H1 (cell line): ENCODE data around the gene PI4KA. TPM values are rescaled to one million over a fixed set of nuclear protein-coding genes. Genes with fewer than 3 reads are reported as not detected.

Experiments
- polyA plus RNA-seq, 7 experiments: library from polyadenylated mRNA; depleted of rRNA in 3 of 7; stranded (reverse) in 5 of 7; unstranded in 2 of 7; fragments of >200 nt in 5 of 7; fragments of 200-250 nt in 2 of 7; gene quantifications; 1 replicate in 5 of 7; 2 replicates in 1 of 7; 4 replicates in 1 of 7; pipeline versions ENCODE4 v1.2.1 to v1.2.3, GENCODE V29; 2011 to 2013; ENCODE audit warnings: missing spikeins in 2 of 7, mixed read lengths in 2 of 7
- total RNA-seq: library from RNA; stranded (reverse); fragmentation: NEBNext Ultra II Directional; extraction: Animal tissue kit (Norgen Biotek cat#: 25700); gene quantifications from 2 replicates; pipeline ENCODE4 v1.2.1, GENCODE V29; 2021
- TF ChIP-seq, protein P1 (sequence below): fragments of 300-600 bp; sonication (generic); IDR thresholded peaks from 2 replicates; pipeline ENCODE4 v1.7.1; 2012; ENCODE audit warnings: low read length, moderate library complexity, mild to moderate bottlenecking, inconsistent platforms; ENCODE audit not compliant: insufficient replicate concordance

Gene PI4KA
- total and polyA plus RNA-seq, 2 of the 8 experiments (the other 6 are each of a cell fraction or from before 2014, with no cell fraction given): 22.5 to 37.7 TPM

DNA sequence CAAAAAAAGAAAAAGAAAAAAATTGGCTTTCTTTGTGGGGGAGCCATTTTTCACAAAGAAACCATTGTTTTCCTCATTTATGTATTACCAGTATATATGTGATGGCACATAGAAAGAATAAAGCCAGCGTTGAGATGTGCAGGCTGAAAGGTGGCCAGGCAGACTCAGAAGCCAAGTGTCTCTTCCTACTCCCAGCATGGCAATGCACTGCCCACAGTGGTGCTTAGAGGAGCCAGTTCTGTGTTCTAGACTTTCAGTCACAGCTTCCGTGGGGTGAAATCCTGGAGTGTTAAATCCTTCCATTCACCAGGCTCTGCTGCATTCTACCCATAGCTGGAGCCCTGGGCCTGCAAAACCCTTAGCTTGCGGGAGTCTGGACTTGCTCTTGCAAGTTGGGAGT is 19.1 kb upstream of the PI4KA start (continued):
- TF ChIP-seq, protein P1, sequence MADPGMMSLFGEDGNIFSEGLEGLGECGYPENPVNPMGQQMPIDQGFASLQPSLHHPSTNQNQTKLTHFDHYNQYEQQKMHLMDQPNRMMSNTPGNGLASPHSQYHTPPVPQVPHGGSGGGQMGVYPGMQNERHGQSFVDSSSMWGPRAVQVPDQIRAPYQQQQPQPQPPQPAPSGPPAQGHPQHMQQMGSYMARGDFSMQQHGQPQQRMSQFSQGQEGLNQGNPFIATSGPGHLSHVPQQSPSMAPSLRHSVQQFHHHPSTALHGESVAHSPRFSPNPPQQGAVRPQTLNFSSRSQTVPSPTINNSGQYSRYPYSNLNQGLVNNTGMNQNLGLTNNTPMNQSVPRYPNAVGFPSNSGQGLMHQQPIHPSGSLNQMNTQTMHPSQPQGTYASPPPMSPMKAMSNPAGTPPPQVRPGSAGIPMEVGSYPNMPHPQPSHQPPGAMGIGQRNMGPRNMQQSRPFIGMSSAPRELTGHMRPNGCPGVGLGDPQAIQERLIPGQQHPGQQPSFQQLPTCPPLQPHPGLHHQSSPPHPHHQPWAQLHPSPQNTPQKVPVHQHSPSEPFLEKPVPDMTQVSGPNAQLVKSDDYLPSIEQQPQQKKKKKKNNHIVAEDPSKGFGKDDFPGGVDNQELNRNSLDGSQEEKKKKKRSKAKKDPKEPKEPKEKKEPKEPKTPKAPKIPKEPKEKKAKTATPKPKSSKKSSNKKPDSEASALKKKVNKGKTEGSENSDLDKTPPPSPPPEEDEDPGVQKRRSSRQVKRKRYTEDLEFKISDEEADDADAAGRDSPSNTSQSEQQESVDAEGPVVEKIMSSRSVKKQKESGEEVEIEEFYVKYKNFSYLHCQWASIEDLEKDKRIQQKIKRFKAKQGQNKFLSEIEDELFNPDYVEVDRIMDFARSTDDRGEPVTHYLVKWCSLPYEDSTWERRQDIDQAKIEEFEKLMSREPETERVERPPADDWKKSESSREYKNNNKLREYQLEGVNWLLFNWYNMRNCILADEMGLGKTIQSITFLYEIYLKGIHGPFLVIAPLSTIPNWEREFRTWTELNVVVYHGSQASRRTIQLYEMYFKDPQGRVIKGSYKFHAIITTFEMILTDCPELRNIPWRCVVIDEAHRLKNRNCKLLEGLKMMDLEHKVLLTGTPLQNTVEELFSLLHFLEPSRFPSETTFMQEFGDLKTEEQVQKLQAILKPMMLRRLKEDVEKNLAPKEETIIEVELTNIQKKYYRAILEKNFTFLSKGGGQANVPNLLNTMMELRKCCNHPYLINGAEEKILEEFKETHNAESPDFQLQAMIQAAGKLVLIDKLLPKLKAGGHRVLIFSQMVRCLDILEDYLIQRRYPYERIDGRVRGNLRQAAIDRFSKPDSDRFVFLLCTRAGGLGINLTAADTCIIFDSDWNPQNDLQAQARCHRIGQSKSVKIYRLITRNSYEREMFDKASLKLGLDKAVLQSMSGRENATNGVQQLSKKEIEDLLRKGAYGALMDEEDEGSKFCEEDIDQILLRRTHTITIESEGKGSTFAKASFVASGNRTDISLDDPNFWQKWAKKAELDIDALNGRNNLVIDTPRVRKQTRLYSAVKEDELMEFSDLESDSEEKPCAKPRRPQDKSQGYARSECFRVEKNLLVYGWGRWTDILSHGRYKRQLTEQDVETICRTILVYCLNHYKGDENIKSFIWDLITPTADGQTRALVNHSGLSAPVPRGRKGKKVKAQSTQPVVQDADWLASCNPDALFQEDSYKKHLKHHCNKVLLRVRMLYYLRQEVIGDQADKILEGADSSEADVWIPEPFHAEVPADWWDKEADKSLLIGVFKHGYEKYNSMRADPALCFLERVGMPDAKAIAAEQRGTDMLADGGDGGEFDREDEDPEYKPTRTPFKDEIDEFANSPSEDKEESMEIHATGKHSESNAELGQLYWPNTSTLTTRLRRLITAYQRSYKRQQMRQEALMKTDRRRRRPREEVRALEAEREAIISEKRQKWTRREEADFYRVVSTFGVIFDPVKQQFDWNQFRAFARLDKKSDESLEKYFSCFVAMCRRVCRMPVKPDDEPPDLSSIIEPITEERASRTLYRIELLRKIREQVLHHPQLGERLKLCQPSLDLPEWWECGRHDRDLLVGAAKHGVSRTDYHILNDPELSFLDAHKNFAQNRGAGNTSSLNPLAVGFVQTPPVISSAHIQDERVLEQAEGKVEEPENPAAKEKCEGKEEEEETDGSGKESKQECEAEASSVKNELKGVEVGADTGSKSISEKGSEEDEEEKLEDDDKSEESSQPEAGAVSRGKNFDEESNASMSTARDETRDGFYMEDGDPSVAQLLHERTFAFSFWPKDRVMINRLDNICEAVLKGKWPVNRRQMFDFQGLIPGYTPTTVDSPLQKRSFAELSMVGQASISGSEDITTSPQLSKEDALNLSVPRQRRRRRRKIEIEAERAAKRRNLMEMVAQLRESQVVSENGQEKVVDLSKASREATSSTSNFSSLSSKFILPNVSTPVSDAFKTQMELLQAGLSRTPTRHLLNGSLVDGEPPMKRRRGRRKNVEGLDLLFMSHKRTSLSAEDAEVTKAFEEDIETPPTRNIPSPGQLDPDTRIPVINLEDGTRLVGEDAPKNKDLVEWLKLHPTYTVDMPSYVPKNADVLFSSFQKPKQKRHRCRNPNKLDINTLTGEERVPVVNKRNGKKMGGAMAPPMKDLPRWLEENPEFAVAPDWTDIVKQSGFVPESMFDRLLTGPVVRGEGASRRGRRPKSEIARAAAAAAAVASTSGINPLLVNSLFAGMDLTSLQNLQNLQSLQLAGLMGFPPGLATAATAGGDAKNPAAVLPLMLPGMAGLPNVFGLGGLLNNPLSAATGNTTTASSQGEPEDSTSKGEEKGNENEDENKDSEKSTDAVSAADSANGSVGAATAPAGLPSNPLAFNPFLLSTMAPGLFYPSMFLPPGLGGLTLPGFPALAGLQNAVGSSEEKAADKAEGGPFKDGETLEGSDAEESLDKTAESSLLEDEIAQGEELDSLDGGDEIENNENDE: no peak
